ENCODE measurements around the gene SCUBE3. TPM values are rescaled to one million over a fixed set of nuclear protein-coding genes. Genes with fewer than 3 reads are reported as not detected.

The SCUBE3 gene
- total and polyA plus RNA-seq, 2 donors (not counting 1 experiment from before 2014, with no cell fraction given): not detected

GRCh38 chr6:35238843-35239289 lies 25.1 kb downstream of the SCUBE3 start:
- no peak overlapping the region for H3K27ac Mint-ChIP-seq
- no peaks in the 10 kb centered on the region for H3K36me3 ChIP-seq (replicated peaks in 1 of 2; ENCODE audit: control extremely low read depth in 1 of 2, control insufficient read depth in 1 of 2, extremely low read depth in 1 of 2, insufficient read depth in 2 of 2, low read length in 1 of 2)
- CTCF ChIA-PET: interaction anchor here (1.2 to 3.7 kb wide), 2 partner anchors 8 to 11 kb away, joined by 4 to 29 read pairs; no protein-coding TSS in a partner anchor

More at GRCh38 chr6:35238843-35239289, 25.1 kb downstream of the SCUBE3 start:
- H2AFZ ChIP-seq (ENCODE audit: insufficient read depth, low read depth, low read length, poor library complexity, severe bottlenecking): no peak overlapping the region
- Mint-ChIP-seq H3K9me3 (ENCODE audit: insufficient read depth) (peaks cover 4% of the 10 kb centered on the region), H3K27me3 (no peaks in the 10 kb centered on the region), H3K4me1 (no peaks in the 10 kb centered on the region), H3K4me3 (no peak overlapping the region)
- no peaks in the 10 kb centered on the region for H4K20me1 ChIP-seq (ENCODE audit: control insufficient read depth, insufficient read depth, low read length, poor library complexity, severe bottlenecking)
- TF ChIP-seq CTCF (IDR thresholded peaks at IDR 0.05): no peak
- no peak for TF ChIP-seq EZH2 (IDR thresholded peaks at IDR 0.05; ENCODE audit: borderline replicate concordance, insufficient read depth, low read depth, low read length, poor library complexity, severe bottlenecking)
- POLR2A ChIA-PET: interaction anchor here (0.7 kb wide), 1 partner anchor 191 kb away, joined by 5 read pairs; no protein-coding TSS in a partner anchor
- H3K4me3 ChIP-seq (ENCODE audit: control extremely low read depth in 1 of 5, extremely low read depth in 1 of 5, insufficient read depth in 1 of 5, low read depth in 2 of 5, low read length in 4 of 5): no peak overlapping the region
- peaks cover 0 to 7% (median 0%) of the 10 kb centered on the region in 3 donors for H3K9me3 ChIP-seq (ENCODE audit: control extremely low read depth in 1 of 3, control insufficient read depth in 2 of 3, insufficient read depth in 1 of 3, low read length in 2 of 3)
- H3K4me2 ChIP-seq (replicated peaks; ENCODE audit: low read depth, low read length, poor library complexity, severe bottlenecking): no peak overlapping the region
- no peaks in the 10 kb centered on the region for H3K4me1 ChIP-seq (ENCODE audit: control insufficient read depth in 2 of 2, insufficient read depth in 2 of 2, low read length in 2 of 2)
- no peaks in the 10 kb centered on the region for H3K27me3 ChIP-seq (replicated peaks in 1 of 4; ENCODE audit: control extremely low read depth in 1 of 4, control insufficient read depth in 3 of 4, insufficient read depth in 4 of 4, low read length in 3 of 4)
- intact Hi-C loops (cut with micrococcal nuclease): no loop called here
- H3K27ac ChIP-seq (ENCODE audit: low read length in 2 of 2): no peak overlapping the region
- WGBS (ENCODE audit: insufficient coverage): 40% methylated on average over 3 of the region's 3 CpGs
- ATAC-seq (ENCODE audit: low read depth) (no peak), DNase-seq (no peak)
- peaks cover 3% of the 10 kb centered on the region for H3K79me2 ChIP-seq (ENCODE audit: control insufficient read depth, insufficient read depth, low read length)
- H3K9ac ChIP-seq (ENCODE audit: low read length): no peak overlapping the region

Data from B cell (primary cell).